ENCODE results near the gene CYFIP2.

CYFIP2 gene

DNA sequence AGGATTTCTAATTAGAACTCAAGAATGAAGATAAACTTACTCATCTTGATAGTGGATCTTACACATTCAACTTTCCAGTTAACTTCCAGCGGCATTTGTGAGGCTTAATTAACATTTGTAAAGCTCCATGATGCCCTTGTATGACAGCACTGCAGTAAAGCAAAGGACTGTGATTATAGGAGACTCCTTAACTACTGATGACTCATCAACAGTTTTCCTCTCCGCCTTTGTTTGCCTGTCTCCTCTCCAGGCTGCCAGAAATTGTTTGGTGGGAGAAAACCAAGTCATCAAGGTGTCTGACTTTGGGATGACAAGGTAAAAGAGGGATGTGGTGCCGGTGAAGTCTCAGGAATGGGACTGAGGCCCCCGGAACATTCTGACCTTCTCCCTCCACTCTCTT lies 20.4 kb upstream of the CYFIP2 start:
- H3K27ac Mint-ChIP-seq = peak overlapping the region; percentile 91
- DNase-seq (ENCODE audit: low spot score in 2 of 2) (peak in 1 of 2 donors; percentile 32), ATAC-seq (no peak)
- H3K9me3 Mint-ChIP-seq = no peaks in the 10 kb centered on the region
- H3K4me3 Mint-ChIP-seq = no peak overlapping the region
- H3K4me1 Mint-ChIP-seq = peaks cover 79% of the 10 kb centered on the region
- peaks cover 100% of the 10 kb centered on the region for H3K36me3 Mint-ChIP-seq

DNA sequence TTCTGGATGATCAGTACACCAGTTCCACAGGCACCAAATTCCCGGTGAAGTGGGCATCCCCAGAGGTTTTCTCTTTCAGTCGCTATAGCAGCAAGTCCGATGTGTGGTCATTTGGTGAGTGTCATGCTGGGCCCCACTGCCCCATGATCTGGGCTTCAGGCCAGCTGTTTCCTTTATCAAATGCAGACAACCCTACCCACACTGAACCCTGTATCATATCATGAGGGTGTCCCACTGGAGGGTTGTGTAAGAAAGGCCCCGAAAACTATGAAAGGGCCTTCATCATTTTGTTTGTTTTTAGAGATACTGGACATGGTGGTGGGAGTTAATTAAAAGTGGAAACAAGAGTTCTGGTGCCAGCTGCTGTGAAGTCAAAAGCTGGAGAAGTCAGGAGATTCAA lies 20.0 kb upstream of the CYFIP2 start:
- peak overlapping the region; percentile 59 for H3K4me3 Mint-ChIP-seq
- H3K4me1 Mint-ChIP-seq = peaks cover 80% of the 10 kb centered on the region
- peak overlapping the region; percentile 91 for H3K27ac Mint-ChIP-seq

DNA sequence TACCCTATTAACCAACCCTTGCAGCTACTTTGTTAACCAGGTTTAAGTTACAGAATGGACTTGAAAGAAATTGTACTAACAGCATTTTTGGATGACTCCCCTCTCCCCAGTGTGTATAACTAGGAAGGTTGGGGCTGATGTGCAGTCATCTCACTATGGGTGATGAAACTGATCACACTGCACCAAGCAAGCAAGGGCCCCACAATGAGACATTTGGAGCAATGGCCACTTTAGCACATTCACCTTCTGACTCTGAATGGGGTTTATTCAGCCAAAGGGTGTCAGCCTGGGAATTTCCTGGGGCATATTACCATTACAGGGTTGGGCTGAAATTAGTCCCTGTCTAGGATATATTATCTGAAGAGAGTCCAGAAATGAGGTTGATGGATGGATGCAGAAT lies 18.7 kb upstream of the CYFIP2 start:
- no peaks in the 10 kb centered on the region for H3K9me3 Mint-ChIP-seq
- DNase-seq (ENCODE audit: low spot score in 2 of 2) (peak in 1 of 2 donors; percentile 74), ATAC-seq (peak; percentile 96)
- H3K27ac Mint-ChIP-seq = peak overlapping the region; percentile 91
- H3K4me1 Mint-ChIP-seq = peaks cover 89% of the 10 kb centered on the region
- peaks cover 100% of the 10 kb centered on the region for H3K36me3 Mint-ChIP-seq
- H3K4me3 Mint-ChIP-seq = peak overlapping the region; percentile 59

More for the DNA sequence above, 20.0 kb upstream of the CYFIP2 start:
- no peaks in the 10 kb centered on the region for H3K9me3 Mint-ChIP-seq
- H3K36me3 Mint-ChIP-seq = peaks cover 100% of the 10 kb centered on the region
- DNase-seq (ENCODE audit: low spot score in 2 of 2) (no peak), ATAC-seq (no peak)

DNA sequence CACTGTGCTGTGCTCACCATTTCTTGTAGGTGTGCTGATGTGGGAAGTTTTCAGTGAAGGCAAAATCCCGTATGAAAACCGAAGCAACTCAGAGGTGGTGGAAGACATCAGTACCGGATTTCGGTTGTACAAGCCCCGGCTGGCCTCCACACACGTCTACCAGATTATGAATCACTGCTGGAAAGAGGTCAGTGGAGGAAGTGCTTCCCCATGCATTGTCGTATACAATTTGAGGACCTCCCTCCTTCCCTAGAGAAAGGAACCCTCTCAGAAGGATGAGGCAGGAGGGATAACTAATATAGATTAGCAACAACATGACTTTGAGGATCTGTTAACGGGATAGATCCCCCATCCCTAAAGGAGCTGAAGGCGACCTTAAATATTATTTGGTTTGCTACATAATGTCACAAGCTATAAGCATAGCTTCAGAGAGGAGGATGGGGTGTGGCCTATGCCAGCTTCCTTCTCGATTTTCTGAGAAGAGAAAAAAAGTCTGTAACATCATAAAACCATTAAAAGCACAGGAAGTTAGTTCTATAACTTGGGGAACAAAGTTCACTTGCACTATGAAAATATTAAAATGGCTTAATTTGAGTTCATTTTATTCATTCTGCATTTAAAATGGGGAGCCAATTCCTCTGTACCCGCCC lies 17.0 kb upstream of the CYFIP2 start:
- DNase-seq (ENCODE audit: low spot score in 2 of 2) (no peak), ATAC-seq (peak; percentile 11)
- H3K4me1 Mint-ChIP-seq = peaks cover 95% of the 10 kb centered on the region
- H3K27ac Mint-ChIP-seq = peak overlapping the region; percentile 91
- H3K9me3 Mint-ChIP-seq = no peaks in the 10 kb centered on the region
- H3K36me3 Mint-ChIP-seq = peaks cover 100% of the 10 kb centered on the region
- H3K4me3 Mint-ChIP-seq = peak overlapping the region; percentile 59

DNA sequence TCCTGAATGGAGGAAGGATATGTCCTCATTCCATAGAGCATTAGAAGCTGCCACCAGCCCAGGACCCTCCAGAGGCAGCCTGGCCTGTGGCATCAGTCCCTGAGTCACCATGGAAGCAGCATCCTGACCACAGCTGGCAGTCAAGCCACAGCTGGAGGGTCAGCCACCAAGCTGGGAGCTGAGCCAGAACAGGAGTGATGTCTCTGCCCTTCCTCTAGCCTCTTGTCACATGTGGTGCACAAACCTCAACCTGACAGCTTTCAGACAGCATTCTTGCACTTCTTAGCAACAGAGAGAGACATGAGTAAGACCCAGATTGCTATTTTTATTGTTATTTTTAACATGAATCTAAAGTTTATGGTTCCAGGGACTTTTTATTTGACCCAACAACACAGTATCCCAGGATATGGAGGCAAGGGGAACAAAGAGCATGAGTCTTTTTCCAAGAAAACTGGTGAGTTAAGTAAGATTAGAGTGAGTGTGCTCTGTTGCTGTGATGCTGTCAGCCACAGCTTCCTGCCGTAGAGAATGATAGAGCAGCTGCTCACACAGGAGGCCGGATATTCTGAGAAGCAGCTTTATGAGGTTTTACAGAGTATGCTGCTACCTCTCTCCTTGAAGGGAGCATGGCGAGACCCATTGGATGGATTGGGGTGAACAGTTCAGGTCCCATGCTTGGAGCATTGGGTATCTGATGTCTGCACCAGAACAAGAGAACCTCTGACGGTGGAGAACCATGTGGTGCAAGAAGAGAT lies 13.0 kb upstream of the CYFIP2 start:
- peak; percentile 51 to 89 for DNase-seq (ENCODE audit: low spot score in 2 of 2)
- peak overlapping the region; percentile 38 for H3K4me3 Mint-ChIP-seq

DNA sequence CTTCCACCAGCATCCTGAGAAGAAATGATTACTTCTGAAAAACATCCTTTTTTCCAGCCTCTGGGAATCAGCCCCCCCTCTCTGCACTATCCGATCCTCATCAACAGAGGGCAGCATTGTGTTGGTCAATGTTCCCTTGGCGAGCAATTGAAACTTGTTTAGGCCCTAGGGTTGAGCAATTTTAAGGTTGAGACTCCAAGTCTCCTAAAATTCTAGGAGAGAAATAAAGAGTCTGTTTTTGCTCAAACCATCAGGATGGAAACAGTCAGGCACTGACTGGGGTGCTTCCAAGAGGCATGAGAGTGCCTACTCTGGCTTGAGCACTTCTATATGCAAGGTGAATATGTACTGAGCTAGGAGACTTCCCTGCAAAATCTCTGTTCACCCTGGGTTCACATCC lies 12.4 kb upstream of the CYFIP2 start:
- H3K36me3 Mint-ChIP-seq = peaks cover 93% of the 10 kb centered on the region
- peak overlapping the region; percentile 38 for H3K4me3 Mint-ChIP-seq
- peaks cover 92% of the 10 kb centered on the region for H3K4me1 Mint-ChIP-seq
- H3K27ac Mint-ChIP-seq = peak overlapping the region; percentile 91
- ATAC-seq (no peak), DNase-seq (ENCODE audit: low spot score in 2 of 2) (no peak)
- no peaks in the 10 kb centered on the region for H3K9me3 Mint-ChIP-seq

More for the DNA sequence above, 13.0 kb upstream of the CYFIP2 start:
- peaks cover 97% of the 10 kb centered on the region for H3K4me1 Mint-ChIP-seq
- H3K9me3 Mint-ChIP-seq = no peaks in the 10 kb centered on the region
- peaks cover 100% of the 10 kb centered on the region for H3K36me3 Mint-ChIP-seq
- ATAC-seq = peak; percentile 93
- H3K27ac Mint-ChIP-seq = peak overlapping the region; percentile 91

DNA sequence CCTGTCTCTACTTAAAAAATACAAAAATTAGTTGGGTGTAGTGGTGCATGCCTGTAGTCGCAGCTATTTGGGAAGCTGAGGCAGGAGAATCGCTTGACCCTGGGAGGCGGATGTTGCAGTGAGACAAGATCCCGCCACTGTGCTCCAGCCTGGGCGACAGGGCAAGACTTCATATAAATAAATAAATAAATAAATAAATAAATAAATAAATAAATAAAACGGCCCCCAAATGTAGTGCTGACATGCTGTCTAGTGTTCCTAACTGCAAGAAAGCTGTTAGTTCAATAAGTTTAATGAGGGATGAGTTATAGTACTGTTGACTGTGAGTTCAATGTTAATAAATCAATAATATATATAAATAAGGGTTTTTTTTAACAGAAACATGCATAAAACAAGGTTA lies 7.5 kb upstream of the CYFIP2 start:
- Mint-ChIP-seq H3K4me3 (no peak overlapping the region), H3K27ac (no peak overlapping the region), H3K4me1 (peaks cover 77% of the 10 kb centered on the region), H3K9me3 (no peaks in the 10 kb centered on the region), H3K36me3 (peaks cover 44% of the 10 kb centered on the region)
- no peak for DNase-seq (ENCODE audit: low spot score in 2 of 2)
- no peak for ATAC-seq

DNA sequence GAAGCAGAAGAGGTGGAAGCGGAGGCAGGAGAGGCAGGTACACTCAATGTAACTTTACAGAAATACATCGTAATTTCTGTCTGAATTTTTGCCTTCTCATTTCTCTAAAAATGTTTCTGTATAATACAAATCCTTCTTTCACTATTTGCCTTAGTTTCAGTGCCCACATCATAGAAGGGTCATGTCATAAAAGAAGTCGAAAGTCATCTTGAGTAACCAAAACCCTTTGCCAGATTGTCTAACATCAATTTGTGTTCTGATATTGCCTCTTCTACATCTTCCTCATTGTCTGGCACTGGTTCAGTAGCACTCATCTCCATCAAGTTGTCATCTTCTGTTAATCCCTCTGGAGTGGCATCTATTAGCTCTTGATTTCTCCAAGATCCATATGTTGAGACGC lies 6.2 kb upstream of the CYFIP2 start:
- no peak overlapping the region for H3K4me3 Mint-ChIP-seq
- no peaks in the 10 kb centered on the region for H3K9me3 Mint-ChIP-seq
- H3K4me1 Mint-ChIP-seq = peaks cover 77% of the 10 kb centered on the region
- peak overlapping the region; percentile 10 for H3K27ac Mint-ChIP-seq
- ATAC-seq = peak; percentile 85
- H3K36me3 Mint-ChIP-seq = peaks cover 32% of the 10 kb centered on the region
- DNase-seq (ENCODE audit: low spot score in 2 of 2) = no peak

DNA sequence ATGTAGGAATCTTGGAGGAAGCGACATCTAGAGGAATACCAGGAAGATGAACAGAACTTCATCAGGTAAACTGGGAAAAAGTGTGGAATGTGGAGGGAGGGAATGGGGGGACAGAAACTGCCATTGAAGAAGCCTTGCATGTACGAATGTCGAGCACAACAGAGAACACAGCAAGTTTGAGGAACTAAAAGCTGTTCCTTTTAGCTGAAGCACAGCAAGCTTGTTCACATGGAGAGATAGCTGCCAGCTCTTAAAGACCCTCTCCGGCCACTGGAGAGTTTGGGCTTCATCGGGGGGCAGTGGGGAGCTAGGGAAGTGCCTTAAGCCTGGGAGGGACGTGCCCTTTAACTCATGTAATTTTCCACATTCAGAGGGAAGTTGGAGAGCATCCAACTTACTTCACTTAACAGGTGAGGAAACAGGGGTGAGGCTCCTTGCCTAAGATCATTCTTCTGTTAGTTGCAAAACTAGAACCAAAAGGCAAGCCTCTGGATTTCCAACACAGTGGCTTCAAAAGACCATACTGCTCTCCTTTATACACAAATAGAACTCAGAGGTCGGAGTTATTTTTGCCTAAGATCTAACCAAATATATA lies 2.3 kb upstream of the CYFIP2 start:
- Mint-ChIP-seq H3K4me3 (no peak overlapping the region), H3K9me3 (no peaks in the 10 kb centered on the region), H3K36me3 (peaks cover 18% of the 10 kb centered on the region), H3K4me1 (peaks cover 73% of the 10 kb centered on the region), H3K27ac (peak overlapping the region; percentile 15)
- peak in 1 of 2 donors; percentile 47 for DNase-seq (ENCODE audit: low spot score in 2 of 2)
- ATAC-seq = no peak

DNA sequence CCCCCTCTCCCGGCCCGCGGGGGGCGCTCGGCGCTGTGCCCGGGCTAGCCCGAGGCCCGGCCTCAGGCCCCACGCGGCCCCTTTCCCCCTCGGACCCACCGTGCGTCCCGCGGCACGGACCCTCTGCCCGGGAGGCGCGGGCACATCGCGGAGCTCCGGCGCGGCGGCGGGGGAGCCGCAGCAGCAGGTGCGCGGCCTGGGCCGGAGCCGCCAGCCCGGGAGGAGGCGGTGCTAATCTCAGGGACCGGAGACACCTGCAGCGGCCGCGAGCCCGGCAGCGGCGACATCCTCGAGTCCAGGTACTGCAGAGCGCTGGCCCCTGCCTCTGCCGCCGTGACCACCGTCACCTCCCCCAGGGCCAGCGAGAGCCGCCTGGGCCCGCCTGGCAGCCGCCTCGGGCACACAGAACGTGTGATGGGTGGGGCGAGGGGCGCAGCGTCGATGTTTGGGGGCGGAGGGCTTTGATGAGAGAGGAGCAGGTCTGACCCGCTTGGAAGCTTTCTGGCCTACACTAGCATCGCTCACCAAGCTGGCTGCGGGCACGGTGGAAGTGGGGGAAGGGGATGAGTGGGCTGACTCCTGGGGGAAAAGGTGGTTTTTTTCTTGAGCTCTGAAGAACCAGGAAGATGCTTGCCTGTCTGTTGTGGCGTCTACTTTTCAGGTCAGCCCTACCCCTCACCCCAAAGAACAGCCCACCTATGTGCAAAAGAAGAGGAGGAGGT lies 524 bp downstream of the CYFIP2 start:
- Mint-ChIP-seq H3K9me3 (no peaks in the 10 kb centered on the region), H3K4me1 (peaks cover 79% of the 10 kb centered on the region), H3K27ac (peak overlapping the region; percentile 83), H3K4me3 (peak overlapping the region; percentile 88), H3K36me3 (peaks cover 47% of the 10 kb centered on the region)
- peak; percentile 54 for ATAC-seq
- peak in 1 of 2 donors; percentile 32 for DNase-seq (ENCODE audit: low spot score in 2 of 2)

DNA sequence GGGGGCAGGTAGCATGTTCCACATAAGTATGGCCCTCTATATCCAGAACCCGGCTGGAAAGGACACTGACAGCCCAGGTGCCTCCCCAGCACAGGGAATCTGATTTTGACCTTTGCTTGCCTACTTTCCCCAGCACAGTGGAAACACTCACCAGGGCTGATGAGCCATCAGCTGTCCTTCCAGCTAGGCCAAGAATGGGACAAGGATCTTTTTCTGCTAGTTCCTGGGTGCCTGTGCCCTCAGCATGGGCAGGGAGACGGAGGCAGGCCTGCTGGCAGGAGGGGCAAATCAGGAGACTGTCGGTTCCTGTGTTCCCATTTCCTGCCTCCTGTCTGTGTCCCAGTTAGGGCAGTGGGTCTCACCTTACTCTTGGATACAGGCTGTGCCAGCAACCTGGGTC lies 1.1 kb downstream of the CYFIP2 start:
- Mint-ChIP-seq H3K27ac (peak overlapping the region; percentile 83), H3K4me3 (peak overlapping the region; percentile 88), H3K36me3 (peaks cover 52% of the 10 kb centered on the region), H3K4me1 (peaks cover 82% of the 10 kb centered on the region), H3K9me3 (no peaks in the 10 kb centered on the region)
- DNase-seq (ENCODE audit: low spot score in 2 of 2) = peak in 1 of 2 donors; percentile 59
- ATAC-seq = no peak

DNA sequence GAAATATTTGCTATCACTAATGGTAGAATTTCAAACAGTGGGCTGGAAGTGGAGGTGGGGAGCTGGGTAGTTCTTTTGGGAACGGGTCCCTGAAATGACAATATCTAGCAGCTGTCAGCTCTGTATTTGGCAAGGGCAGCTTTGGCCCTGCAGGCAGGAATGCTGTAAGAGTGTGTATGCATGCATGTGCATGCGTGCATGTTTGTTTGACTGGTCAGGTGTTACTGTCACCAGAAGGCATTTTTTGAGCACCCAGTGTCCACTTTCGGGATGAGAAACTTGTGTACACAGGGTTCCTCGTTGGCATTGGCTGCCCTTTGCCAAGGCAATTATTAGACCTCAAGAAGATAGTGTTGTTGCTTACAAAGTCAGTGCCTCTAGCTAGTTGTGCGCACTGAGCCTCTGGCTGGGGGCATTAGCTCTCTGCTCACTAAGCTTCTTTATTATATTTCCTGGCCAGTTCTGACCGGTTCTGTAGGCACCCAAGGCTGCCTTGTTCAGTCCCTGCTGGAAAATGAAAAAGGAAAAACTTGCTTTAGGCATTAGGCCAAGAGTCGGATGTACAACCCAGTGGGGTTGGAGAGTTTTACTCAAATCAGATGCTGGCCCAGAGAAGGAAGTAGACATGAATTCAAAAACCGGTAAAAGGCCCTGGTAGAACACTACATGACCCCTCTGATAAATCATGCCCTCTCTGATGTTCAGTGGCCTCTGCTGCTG lies 2.0 kb downstream of the CYFIP2 start:
- peaks cover 91% of the 10 kb centered on the region for H3K4me1 Mint-ChIP-seq
- H3K4me3 Mint-ChIP-seq = peak overlapping the region; percentile 88
- H3K9me3 Mint-ChIP-seq = no peaks in the 10 kb centered on the region
- H3K36me3 Mint-ChIP-seq = peaks cover 58% of the 10 kb centered on the region
- ATAC-seq = no peak
- H3K27ac Mint-ChIP-seq = peak overlapping the region; percentile 97
- DNase-seq (ENCODE audit: low spot score in 2 of 2) = peak in 1 of 2 donors; percentile 54

DNA sequence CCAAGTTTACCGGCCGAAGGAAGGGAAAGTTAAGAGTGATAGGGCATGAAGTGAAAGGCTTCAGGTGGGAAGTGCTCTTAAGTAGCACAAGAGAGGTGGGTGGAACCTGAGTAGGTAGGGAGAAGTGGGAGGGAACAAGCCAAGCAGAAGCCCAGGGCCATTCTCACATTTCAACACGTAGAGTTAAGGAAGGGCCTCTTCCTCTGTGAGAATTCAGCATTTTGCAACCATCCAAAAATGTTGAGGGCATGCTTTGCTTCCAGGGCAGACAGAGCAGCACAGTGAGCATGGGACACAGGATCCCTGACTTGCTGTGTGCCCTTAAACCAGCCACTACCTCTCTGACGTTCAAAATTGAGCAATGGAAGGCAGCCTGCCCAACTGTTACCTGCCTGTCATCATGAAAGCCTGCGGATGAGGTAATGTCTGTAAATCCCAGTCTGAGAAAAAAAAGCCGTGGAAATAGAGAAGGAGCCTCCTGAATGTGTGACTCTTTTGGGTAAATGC lies 3.3 kb downstream of the CYFIP2 start:
- Mint-ChIP-seq H3K4me3 (peak overlapping the region; percentile 88), H3K4me1 (peaks cover 91% of the 10 kb centered on the region), H3K36me3 (peaks cover 67% of the 10 kb centered on the region), H3K27ac (peak overlapping the region; percentile 97), H3K9me3 (no peaks in the 10 kb centered on the region)
- ATAC-seq (no peak), DNase-seq (ENCODE audit: low spot score in 2 of 2) (peak in 1 of 2 donors; percentile 52)

DNA sequence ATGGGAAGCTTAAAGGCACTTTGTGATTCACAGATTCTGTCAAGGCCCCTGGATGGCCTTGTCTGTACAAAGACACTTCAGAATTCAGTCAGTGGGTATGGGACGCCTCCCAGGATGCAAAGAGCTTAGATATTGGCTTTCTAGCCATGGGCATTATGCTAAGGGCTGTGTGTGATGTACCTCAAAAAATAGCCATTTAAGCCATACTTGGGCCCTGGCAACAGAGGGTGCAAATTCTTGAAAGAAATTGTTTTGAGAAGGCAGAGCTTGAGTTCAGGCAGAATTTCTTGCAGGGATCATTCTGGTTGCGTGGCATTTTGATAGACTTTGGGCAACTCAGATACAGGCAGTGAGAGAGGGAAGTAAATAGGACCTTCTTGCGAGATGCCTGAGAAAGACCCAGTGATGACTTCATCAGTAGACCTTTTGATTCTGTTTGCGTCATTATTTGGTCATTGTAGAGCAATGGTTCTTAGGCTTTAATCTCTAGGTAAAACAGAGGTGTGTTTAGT lies 3.9 kb downstream of the CYFIP2 start:
- H3K27ac Mint-ChIP-seq = peak overlapping the region; percentile 97
- peak overlapping the region; percentile 88 for H3K4me3 Mint-ChIP-seq
- no peaks in the 10 kb centered on the region for H3K9me3 Mint-ChIP-seq
- peak; percentile 22 for ATAC-seq
- peaks cover 73% of the 10 kb centered on the region for H3K36me3 Mint-ChIP-seq
- H3K4me1 Mint-ChIP-seq = peaks cover 85% of the 10 kb centered on the region
- DNase-seq (ENCODE audit: low spot score in 2 of 2) = peak in 1 of 2 donors; percentile 58

Data from stimulated activated effector memory CD8-positive, alpha-beta T cell treated with anti-CD3 and anti-CD28 coated beads, Interleukin-12 subunit alpha, Interleukin-12 subunit beta, amount 100 ng/mL, for 72 hours (primary cell).